Measurements from ENCODE around the gene INTS6. TPM values are rescaled to one million over a fixed set of nuclear protein-coding genes. Genes with fewer than 3 reads are reported as not detected.

Gene INTS6
- total and polyA plus RNA-seq, 2 of the 4 experiments (the other 2 are of a cell fraction) = 12.9 to 42.3 TPM

DNA sequence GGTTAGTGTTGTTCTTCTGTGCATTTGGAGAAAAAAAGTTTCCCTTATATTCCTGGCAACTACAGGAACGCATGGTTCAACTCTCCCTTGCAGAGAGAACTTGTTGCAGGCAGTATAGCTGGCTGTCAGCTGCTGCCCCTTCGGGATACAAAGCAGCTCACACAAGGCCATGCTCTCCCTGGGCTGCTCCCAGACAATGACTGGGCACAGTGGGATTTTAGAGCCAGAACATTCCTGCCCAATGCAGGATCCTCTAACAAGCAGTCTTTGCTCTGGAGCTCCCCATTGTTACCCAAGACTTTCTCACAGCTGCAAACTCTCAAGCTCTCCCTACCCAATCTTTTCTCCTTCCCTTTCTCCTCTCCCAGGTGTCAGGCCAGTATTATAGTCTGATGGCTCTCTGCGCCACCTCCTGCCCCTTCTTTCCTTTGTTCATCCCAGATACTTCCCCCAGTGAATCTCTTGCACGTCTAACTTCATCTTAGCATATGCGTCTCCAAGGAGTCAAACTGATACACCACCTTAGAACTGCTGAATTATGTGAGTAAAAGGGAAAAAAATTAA, 140.8 kb downstream of the INTS6 start:
- Histone ChIP-seq H3K9me3 (ENCODE audit: control insufficient read depth, insufficient read depth, low read length) (no peaks in the 10 kb centered on the region), H2BK20ac (ENCODE audit: low read depth, low read length) (no peak overlapping the region), H2BK120ac (ENCODE audit: low read depth, low read length) (no peak overlapping the region), H3K27me3 (ENCODE audit: control insufficient read depth, insufficient read depth, low read length) (peaks cover 12% of the 10 kb centered on the region), H2BK15ac (ENCODE audit: low read depth, low read length) (no peak overlapping the region), H3K56ac (ENCODE audit: extremely low read depth, insufficient read depth, low read length) (no peak overlapping the region), H4K5ac (ENCODE audit: low read depth, low read length) (no peak overlapping the region), H3K4ac (ENCODE audit: low read depth, low read length) (no peak overlapping the region), H3K4me3 (ENCODE audit: insufficient read depth, low read depth, low read length) (no peak overlapping the region), H3K4me1 (ENCODE audit: control insufficient read depth, insufficient read depth, low read length) (peaks cover 2% of the 10 kb centered on the region; the same call in 1 of the 2 replicates), H3K23ac (ENCODE audit: low read depth, low read length) (no peak overlapping the region), H2BK5ac (ENCODE audit: low read depth, low read length, poor library complexity, severe bottlenecking) (no peak overlapping the region), H3K14ac (replicated peaks; ENCODE audit: low read depth, low read length) (no peak overlapping the region), H3K79me1 (ENCODE audit: low read depth in 1 of 2, low read length in 2 of 2) (no peaks in the 10 kb centered on the region), H2AFZ (replicated peaks; ENCODE audit: low read length, poor library complexity) (no peak overlapping the region), H3K36me3 (ENCODE audit: control insufficient read depth, insufficient read depth, low read length) (no peaks in the 10 kb centered on the region), H4K8ac (ENCODE audit: low read depth in 2 of 2, low read length in 2 of 2) (no peak overlapping the region), H2AK9ac (replicated peaks; ENCODE audit: low read depth, low read length, poor library complexity) (no peak overlapping the region), H4K91ac (ENCODE audit: insufficient read depth, low read depth, low read length) (no peak overlapping the region), H3K9me1 (ENCODE audit: insufficient read depth, low read length) (no peaks in the 10 kb centered on the region), H4K20me1 (ENCODE audit: insufficient read depth, low read length) (no peaks in the 10 kb centered on the region), H3K27ac (ENCODE audit: insufficient read depth, low read length) (no peak overlapping the region), H3K4me2 (ENCODE audit: low read depth, low read length) (no peak overlapping the region), H2AK5ac (ENCODE audit: low read depth, low read length) (no peak overlapping the region), H3K9ac (ENCODE audit: low read depth, low read length) (no peak overlapping the region), H3K18ac (ENCODE audit: low read depth, low read length) (no peak overlapping the region)
- no TSS peak for BruUV-seq (replicated peaks)
- intact Hi-C loops (cut with micrococcal nuclease) = no loop called here
- WGBS, 2 experiments (ENCODE audit: extremely low coverage in 2 of 2, insufficient read length in 1 of 2) = 33% methylated on average over 1 of the region's 5 CpGs; no CpG with 5 or more reads in 1 of the 2 experiments
- no peak for TF ChIP-seq FOS (IDR thresholded peaks at IDR 0.05; ENCODE audit: low read depth, low read length)
- no peak for TF ChIP-seq POLR2A (IDR thresholded peaks at IDR 0.05; ENCODE audit: low read depth, low read length)
- no peak for TF ChIP-seq RAD21 (IDR thresholded peaks at IDR 0.05; ENCODE audit: low read length)
- no peak for TF ChIP-seq MAZ (IDR thresholded peaks at IDR 0.05; ENCODE audit: borderline replicate concordance, low read depth, low read length)
- no peak for TF ChIP-seq RCOR1 (IDR thresholded peaks at IDR 0.05; ENCODE audit: insufficient replicate concordance, low read length)
- TF ChIP-seq SMC3 (IDR thresholded peaks at IDR 0.05; ENCODE audit: low read depth, low read length) = no peak
- POLR2A ChIA-PET (ENCODE audit: unreplicated experiment) = no interaction called here
- dilution Hi-C loops (cut with HindIII; ENCODE audit: low sequenced_read_pairs, unreplicated experiment) = no loop called here
- ATAC-seq (ENCODE audit: low read depth) = no peak
- in situ Hi-C loops (cut with MboI; ENCODE audit: low sequenced_read_pairs) = no loop called here
- DNase-seq = no peak
- CTCF ChIA-PET = no interaction called here

Small RNAs within 50 kb of the gene (microRNA-seq; reads per million reads assigned to microRNA genes)
- gene MIR5693 (ENCODE audit: insufficient read depth in 1 of 2, insufficient read length in 1 of 2, unreplicated experiment in 1 of 2) (0 reads per million in 2 experiments), gene RN7SL320P (ENCODE audit: insufficient read depth, insufficient read length) (not detected), gene SNRPGP11 (ENCODE audit: insufficient read depth, insufficient read length) (not detected)

Small RNAs within 50 kb of the gene (small RNA-seq; reads per million reads assigned to genes)
- 0 reads per million in 5 experiments for gene MIR5693
- gene RN7SL320P = 0 reads per million in 5 experiments
- gene SNRPGP11 = 0 reads per million in 5 experiments

Other genes starting within 250 kb of the INTS6 start
- not detected in 2 replicates for gene FAM124A, start 230.6 kb downstream of the INTS6 start, total RNA-seq (2012; rRNA removed)
- 0.03 and 0.04 TPM in 2 replicates for gene FAM124A, start 230.6 kb downstream of the INTS6 start, polyA plus RNA-seq (2012; rRNA removed)
- not detected in 2 replicates for gene SERPINE3, start 113.3 kb downstream of the INTS6 start, total RNA-seq (2012; rRNA removed)
- gene SERPINE3, start 113.3 kb downstream of the INTS6 start, polyA plus RNA-seq (2012; rRNA removed) = not detected in 2 replicates
- 4.3 and 6.7 TPM in 2 replicates for gene WDFY2, start 131.4 kb upstream of the INTS6 start, total RNA-seq (2012; rRNA removed)
- 4.3 and 5.4 TPM in 2 replicates for gene WDFY2, start 131.4 kb upstream of the INTS6 start, polyA plus RNA-seq (2012; rRNA removed)